ENCODE measurements around the gene TBC1D4. TPM values are rescaled to one million over a fixed set of nuclear protein-coding genes. Genes with fewer than 3 reads are reported as not detected.

The TBC1D4 gene
- total RNA-seq, 4 donors from 2014 or later = 38.2 to 56.9 (median 43.9) TPM

- TF ChIP-seq, protein P1, sequence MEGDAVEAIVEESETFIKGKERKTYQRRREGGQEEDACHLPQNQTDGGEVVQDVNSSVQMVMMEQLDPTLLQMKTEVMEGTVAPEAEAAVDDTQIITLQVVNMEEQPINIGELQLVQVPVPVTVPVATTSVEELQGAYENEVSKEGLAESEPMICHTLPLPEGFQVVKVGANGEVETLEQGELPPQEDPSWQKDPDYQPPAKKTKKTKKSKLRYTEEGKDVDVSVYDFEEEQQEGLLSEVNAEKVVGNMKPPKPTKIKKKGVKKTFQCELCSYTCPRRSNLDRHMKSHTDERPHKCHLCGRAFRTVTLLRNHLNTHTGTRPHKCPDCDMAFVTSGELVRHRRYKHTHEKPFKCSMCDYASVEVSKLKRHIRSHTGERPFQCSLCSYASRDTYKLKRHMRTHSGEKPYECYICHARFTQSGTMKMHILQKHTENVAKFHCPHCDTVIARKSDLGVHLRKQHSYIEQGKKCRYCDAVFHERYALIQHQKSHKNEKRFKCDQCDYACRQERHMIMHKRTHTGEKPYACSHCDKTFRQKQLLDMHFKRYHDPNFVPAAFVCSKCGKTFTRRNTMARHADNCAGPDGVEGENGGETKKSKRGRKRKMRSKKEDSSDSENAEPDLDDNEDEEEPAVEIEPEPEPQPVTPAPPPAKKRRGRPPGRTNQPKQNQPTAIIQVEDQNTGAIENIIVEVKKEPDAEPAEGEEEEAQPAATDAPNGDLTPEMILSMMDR (IDR thresholded peaks at IDR 0.05; ENCODE audit: low read depth) = no peak
These were observed 118.6 kb downstream of the TBC1D4 start for GRCh38 chr13:75363371-75363770.

DNA sequence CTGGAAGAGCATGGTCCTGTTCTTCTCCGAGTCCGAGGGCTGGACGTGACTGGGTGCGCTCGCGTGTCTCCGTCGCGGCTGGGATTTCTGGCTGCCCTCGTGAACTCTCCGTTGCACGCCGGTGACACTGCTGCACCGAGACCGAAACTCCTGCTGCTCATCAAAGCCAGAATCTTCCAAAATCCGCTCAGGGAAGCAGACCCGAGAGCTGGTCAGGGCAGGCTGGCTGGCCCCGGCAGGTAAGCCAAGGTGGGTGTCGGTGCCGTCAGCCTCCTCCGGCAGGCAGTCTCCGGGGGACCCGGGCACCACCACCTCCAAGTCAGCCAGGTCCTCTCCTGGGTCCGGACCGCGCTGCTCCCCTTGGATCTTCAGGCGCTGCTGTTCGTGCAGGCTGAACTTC is 119.9 kb downstream of the TBC1D4 start:
- TF ChIP-seq, protein P1 (IDR thresholded peaks at IDR 0.05; ENCODE audit: low read depth) = no peak

DNA sequence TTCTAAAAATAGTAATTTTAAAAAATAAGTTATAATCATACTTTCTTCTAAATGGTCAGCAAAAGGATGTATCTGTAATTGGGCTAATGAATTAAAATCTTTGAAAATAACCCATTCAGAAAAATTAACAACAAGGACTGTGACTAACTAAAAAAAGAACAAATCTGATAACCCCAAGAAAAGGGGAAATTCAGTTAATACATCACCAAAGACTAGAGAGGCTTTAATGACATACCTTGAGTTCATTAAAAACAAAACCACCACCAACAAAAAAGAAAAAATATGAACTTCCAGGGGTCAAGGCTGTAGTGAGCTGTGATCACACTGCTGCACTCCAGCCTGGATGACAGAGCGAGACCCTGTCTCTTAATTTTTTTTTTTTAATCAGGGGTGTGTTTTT is 121.8 kb downstream of the TBC1D4 start:
- TF ChIP-seq, protein P1 (IDR thresholded peaks at IDR 0.05; ENCODE audit: low read depth) = no peak

GRCh38 chr13:75359266-75359665 is 122.7 kb downstream of the TBC1D4 start:
- TF ChIP-seq, protein P1 (IDR thresholded peaks at IDR 0.05; ENCODE audit: low read depth) = no peak

DNA sequence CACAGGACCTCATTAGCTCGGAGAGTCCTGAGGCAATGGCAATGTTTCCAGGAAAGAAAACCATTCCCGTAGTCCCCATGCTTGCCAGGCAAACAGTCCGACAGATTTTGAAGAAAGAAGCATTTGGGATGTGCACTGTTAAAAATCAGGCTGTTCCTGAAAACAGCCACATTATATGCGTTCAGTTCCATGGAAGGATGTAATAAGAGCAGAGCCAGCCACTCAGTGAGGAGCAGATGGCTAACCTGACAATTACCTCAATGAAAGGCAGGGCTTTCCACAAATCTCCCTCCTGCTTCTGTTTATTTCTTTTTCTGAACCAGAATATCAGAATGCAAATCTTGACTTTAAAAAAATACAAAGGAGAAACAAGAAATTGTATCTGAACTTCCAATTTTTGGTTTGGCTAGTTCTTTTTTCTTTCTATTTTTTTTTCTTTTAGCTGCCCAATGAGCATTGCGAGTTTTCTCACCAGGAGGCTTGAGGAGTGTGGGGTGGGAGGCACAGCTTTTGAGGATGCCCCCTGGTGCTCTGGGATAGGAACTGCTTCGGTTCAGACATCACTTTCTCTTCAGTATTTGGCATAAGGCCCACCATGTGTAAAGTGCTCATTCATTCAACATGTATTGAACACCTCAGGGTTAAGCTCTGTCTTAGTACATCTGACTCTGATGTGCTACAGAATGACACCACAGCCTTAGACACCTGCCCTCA is 124.2 kb downstream of the TBC1D4 start:
- TF ChIP-seq, protein P1 (IDR thresholded peaks at IDR 0.05; ENCODE audit: low read depth) = no peak

- TF ChIP-seq, protein P1 (IDR thresholded peaks at IDR 0.05; ENCODE audit: low read depth) = no peak
These were observed 125.5 kb downstream of the TBC1D4 start for GRCh38 chr13:75356421-75356820.

- TF ChIP-seq, protein P1 (IDR thresholded peaks at IDR 0.05; ENCODE audit: low read depth) = no peak
These were observed 126.4 kb downstream of the TBC1D4 start for GRCh38 chr13:75355609-75356008.

All from subcutaneous adipose tissue (tissue), 4 donors.